SKM-1 (cell line): Measurements from ENCODE around the gene C1QTNF8.

Experiments
- DNase-seq: peaks from one replicate; lab custom pipeline; 2025; ENCODE audit not compliant: unreplicated experiment; lab: John Stamatoyannopoulos, UW

Gene C1QTNF8

DNA sequence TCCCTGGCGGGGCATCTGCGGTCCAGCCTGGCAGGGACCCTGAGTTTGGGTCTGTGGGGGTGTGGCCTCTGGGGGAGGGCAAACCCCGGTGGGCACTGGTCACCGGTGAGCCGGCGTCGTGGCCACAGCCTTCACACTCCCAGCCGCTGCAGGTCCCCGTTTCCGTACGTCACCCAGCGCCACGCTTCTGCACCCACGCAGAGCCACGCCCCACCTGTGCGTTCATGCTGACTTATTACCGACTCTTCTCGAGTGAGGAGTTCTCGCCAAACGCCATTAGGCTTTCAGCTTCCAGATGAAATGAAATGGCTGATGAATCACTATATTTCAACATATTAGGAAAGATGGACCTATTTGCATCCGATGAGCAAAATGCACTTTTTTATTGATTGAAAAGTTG, 32.3 kb downstream of the C1QTNF8 start:
- no peak for DNase-seq

DNA sequence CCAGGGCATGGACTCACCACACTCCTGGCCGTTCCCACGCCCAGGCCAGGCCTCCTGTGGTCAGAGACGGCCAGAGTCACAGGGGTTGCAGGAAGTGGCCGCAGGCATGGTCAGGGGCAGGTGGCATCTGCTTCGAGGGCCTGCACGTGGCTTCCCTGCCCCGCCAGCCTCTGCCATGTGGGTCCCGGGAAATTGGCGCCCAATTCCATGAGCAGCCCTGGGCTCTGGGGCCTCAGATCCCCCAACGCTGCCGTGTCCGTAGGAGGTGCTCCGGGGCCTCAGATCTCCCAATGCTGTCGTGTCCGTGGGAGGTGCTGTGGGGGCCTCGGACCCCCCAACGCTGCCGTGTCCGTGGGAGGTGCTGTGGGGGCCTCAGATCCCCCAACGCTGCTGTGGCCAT, 33.1 kb downstream of the C1QTNF8 start:
- DNase-seq: no peak

DNA sequence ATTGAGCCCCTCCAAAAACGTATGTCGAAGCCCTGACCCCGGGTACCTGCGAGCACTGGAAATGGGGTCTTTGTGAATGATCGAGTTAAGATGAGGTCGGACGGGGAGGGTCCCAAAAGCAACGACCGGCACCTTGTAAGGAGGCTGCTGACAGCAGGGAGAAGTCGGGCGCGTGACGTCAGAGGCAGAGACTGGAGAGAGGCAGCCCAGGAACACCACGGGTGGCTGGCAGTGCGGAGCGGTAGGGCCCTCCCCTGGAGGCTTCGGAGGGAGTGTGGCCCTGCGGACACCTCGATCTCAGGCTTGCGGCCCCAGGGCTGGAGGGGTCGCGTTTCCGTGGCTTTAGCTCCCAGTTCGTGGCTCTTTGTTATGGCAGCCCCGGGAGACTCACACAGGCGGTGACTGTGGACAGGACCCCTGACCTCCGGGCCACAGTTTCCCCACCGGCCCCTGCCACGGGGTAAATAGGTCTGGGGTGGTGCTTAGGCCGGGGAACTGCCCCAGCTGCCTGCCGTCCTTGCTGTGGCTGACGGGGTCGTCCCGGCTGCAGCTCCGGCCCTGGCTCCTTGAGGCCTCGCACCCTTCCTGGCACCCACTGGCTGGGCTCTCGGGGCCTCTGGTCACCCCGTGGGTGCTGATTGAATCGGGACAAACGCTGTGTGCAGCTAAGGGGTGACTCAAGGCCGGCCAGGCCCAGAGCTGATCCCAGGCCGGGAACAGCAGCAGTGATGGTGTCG, 34.1 kb downstream of the C1QTNF8 start:
- no peak for DNase-seq

DNA sequence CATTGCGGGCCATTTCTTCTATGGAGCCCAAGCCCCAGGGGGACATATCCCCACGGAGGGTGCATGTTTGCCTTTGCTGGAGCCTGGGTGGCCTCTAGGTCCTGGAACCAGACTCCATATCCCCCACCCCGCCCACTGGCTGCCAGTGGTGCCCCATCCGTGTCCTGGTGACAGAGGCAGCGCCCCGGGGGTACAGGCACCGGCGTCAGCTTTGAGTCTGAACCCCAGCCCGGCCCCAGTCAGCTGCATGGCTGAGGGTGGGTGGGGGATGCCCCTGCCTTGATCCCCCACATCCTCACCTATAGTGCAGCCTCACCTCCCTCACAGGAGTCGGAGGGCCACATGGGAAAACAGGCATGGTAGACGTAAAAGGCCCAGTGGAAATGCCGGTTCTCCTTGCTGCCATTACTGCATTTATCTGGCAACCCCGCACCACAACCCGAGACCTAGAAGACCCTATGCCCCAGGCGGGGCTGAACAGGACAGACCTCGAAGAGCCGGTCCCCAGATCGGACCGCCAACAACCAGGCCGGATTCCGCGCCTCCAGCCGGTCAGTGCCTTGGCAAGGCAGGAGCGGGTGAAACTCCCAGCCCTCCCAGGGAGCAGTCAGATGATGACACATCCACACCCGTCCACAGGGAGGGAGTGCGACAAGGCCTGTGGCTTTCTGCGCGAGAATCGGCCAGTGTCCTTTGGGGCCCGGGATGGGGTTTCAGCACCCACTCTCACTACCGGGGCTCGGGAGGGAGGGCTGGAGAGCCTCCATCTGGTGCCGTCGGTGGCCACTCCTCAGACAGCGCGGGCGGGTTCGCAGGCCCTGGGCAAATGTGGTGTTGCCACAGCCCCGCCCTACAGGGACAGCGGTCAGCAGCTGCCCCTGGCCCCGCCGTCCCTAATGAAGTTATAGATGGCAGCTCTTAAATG, 35.4 kb downstream of the C1QTNF8 start:
- DNase-seq: no peak

DNA sequence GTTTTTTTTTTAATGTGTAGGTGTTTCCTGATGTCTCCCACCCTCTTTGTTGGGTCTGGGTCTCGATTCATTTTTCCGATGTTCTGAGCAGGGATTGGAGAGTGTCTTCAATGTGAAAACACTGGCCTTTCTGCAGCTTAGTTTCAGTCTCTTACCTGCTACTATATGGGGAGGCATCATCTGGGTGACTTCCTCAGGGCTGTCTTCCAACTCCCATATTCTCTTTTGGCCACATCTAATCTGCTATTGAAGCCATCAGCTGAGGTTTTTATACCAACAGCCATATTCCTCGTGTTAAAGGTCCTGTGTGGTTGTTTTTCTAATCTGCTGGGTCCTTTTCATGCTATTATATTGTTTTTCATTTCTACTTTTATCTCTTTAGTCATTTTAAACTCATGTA, 36.7 kb downstream of the C1QTNF8 start:
- no peak for DNase-seq

DNA sequence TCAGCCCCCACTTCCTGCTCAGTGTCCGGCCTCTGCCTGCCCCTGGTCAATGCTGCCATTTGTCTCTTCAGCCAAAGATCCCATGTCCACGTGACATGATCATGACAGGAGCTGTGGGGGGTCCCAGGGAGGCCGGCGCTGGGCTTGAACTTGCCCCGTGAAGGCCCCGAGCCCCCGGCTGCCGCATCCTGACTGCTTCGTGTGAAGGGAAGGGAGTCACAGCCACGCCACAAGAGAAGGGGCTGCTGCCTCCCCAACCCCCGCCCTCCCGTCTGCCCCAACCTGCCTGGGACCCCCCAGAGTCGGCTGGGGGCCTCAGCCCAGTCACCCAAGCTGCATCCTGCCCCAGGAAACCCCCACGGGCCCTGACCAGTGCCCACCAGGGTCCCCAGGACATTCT, 37.8 kb downstream of the C1QTNF8 start:
- DNase-seq: no peak

DNA sequence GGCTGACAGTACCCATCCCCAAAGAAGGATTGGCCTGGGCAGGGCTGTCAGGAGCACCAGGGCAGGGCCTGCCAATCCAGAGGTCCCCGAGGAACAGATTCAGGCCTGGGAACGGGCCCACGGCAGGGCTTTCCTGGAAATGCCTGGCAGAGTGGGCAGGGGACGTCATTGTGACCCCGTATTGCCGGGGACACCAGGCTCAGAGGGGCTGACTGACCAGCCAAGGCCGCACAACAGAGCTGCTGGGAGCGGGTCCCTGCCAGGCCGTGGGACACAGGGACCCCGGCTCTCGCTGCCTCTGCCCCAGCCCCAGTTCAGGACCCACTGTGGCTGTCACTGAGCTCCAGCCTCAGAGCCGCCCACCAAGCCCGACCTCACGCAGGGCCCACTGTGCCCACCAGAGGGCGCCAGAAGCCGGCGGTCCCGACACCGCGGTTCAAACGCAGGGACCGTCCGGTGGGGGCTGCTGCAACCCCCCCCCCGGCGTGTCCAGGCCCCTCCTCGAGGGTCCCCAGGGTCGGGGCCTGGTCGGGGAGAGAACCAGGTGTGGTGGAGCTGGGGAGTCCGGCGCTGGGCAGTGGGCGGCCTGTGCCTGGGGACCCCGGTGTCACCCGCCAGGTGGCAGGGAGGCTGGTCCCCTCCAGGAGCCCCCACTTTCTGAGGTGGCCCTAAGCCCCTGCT, 38.7 kb downstream of the C1QTNF8 start:
- DNase-seq: no peak

DNA sequence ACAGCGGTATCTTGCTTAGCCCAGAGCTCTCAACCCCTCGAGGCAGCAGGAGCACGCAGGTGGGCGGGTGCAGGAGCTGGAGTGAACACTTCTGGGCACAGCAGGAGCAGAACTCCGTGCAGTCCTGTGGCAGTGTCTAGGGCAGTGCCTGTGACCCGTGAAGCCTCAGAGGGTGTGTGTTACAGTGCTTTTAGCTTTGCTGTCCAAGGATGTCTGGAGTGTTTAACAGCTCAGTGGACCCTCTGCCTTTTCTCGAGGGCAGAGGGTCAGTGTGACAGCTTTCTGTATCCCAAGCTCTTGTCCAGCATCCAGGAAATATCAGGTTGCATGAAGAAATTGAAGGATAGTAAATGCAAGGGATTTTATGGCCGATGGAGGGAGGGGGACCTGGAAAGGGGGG, 39.8 kb downstream of the C1QTNF8 start:
- no peak for DNase-seq

DNA sequence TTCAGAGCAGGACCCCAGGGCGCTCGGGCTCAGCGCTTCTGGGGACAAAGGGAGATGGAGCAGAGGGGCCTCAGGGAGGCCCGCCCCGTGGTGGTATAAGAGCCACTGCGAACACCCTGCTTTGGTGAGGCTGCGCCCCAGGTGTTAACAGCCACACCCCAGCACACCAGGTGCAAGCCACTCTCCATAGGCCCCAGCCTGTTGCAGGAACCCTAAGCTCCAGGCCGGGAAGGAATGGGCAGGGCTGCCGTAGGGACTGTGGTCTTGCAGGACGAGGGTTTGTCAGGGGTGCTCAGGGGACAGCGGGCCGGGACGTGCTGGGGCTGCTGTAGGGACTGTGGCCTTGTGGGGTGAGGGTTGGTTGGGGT, 40.5 kb downstream of the C1QTNF8 start:
- DNase-seq: no peak

DNA sequence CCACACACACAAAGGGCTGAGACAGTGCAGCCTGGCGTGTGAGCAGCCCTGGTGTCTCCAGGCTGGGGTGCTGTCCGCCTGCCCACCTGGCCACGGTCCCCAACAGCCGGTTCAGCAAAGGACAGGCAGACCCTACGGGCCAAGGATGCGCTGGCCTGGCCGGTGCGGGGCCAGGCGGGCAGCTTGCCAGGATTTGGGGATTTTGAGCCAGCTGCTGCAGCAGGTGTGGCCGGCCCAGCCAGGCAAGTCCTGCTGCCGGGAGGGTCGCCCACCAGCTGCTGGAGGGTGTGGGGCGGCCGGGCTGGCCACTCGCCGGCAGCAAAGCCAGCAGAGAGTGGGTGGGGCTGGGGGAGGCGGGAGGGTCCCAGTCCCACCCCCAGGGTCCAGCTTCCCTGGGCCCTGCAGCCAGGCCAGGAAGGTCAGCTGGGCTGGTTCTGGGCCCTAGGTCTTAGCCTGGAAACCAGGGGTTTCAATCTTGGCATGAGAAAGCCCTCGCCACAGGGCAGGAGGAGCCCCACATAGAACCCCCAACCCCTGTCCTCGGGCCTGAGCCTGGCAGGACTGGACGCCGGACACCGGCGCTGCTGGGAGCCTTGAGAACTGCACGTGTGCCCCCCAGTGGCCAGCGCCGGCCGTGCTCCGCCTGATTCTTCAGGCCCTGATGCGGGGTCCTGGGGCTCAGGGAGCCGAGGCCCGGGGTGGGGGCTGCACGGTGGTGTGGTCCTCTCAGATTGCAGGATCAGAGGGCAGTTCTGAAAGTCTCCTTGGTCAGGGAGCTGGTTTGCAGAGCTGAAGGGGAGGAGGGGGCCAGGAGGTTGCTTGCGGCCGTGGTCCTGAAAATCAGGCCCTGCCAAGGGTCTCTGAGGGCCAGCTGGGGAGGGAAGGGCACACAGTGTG, 41.1 kb downstream of the C1QTNF8 start:
- no peak for DNase-seq

DNA sequence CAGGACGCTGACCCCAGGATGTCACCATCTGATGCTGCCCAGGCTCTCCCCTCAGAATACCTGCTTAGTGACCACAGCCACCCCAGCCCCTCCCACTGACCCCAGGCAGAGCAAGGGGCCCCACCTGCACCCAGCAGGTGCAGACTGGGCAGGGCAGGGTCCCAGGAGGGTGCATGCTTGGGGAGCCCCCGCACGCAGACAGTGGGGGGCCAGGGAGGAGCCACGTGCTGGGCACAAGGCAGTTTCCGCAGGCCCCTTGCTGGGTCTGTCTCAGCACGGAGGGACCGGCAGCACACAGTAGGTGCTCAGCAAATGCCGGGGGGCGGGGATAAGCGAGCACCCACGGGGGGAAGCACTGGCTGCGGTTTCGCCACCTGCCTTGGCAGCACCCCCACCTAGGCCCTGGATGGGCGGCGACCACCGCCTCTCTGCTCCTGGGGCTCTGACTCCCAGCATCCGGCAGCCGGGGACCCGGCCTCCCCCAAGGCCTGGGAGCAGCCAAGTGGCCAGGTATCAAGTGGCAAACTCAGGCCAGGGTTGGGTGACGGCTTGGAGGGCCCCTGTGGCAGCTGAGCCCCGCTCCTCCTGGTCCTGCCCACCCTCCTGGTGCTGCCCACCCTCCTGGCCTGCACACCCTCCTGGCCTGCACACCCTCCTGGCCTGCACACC, 42.2 kb downstream of the C1QTNF8 start:
- DNase-seq: no peak

DNA sequence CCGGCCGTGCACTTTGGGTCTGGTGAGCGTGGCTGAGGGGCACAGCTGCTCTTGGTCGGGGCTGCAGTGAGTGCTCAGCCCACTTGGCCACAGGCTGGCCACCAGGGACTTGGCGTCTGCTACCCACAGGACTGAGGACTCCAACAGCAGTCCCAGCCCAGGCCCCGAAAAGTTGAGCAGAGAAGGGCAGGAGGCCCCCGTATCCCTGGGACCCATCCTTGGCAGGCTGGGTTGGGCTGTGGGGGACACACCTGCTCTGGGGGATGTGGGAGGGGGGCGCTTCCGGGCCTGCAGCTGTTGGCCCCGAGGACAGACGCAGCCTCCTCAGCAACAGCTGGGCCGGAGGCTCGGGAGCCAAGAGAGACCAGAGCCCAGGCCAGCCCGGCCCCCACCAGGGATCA, 42.9 kb downstream of the C1QTNF8 start:
- DNase-seq: no peak

DNA sequence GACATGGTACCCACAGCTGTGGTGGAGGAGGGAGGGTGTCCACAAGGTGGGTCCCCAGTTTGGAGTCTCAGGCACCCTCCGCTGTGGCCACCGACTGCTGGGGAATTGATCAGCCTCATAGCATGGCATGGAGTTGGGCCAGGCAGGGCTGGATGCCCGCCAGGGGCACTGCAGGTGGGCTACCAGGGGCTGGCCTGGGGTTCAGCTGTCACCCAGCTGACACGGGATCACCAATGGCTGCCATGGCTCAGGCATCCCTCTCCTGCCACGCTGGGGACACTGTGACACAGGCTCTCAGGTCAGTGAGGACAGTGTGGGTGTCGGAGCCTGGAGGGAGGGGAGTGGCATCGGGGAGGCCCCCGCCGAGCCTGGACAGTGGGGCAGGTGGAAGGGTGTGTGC, 43.3 kb downstream of the C1QTNF8 start:
- DNase-seq: no peak

DNA sequence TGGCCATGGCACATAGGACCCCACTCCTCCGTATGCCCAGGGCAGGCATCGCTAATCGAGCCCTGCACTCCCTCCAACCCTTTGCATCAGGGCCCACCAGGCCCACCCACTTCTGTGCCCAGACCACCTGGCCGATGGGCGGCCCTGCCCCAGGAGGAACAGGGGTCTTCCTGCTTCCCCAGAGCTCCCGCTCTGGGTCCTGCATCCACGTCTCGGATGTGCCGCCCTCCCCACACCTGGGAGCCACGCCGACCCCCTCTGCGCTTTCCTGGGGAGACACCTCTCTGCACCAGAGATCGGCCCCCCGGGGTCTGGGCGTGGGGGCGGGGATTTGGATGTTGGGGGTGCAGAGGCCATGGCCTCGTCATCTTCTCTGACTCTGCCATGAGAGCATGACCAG, 44.6 kb downstream of the C1QTNF8 start:
- no peak for DNase-seq

DNA sequence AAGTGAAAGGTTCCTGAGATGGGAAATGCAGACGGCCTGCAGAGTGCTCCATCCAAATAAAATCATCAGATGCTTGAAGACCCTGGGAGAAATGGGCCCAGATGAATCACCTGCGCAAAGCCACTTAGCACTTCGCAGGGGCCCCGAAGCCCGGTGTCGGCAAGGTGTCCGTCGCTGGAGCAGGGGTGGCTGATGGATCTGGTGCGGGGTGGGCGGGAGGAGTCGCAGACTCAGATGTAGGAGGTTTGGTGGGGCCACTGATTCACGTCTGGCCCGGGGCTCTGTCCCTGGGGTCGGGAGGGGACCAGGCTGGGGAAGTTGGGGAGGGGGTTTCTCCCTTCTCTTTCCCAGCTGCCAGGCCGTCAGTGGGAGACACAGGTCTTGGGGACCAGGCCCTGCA, 45.1 kb downstream of the C1QTNF8 start:
- no peak for DNase-seq

DNA sequence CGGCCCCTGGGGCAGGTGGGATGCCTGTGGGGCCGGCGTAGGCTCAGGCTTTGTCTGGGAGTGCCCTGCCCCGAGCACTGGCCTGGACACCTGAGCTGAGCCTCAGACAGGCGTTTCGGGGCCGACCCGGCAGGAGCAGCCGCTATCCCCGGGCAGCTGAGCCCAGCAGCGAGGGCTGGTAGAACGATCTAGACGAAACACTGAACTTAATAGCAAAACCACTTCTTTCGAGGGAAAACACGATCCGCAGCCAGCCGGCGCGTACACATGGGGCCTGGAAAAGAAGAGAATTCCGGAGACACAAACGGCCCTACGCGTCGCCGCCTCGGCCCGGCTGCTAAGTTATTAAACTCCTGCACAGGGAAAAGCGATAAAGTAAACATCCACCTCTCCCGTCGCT, 45.5 kb downstream of the C1QTNF8 start:
- DNase-seq: no peak

DNA sequence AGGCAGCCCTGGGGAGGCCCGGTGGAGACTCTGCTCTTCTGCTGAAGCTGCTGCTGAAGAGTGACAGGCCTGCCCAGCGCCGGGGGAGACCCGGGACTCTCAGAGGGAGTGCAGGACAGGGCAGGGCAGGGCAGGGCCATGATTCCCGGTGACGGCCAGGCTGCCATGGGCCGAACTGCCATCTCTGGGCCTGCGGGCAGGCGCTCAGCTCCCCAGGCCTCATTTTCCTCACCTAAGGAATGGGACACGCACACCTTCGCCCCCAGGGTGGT, 46.1 kb downstream of the C1QTNF8 start:
- DNase-seq: no peak

DNA sequence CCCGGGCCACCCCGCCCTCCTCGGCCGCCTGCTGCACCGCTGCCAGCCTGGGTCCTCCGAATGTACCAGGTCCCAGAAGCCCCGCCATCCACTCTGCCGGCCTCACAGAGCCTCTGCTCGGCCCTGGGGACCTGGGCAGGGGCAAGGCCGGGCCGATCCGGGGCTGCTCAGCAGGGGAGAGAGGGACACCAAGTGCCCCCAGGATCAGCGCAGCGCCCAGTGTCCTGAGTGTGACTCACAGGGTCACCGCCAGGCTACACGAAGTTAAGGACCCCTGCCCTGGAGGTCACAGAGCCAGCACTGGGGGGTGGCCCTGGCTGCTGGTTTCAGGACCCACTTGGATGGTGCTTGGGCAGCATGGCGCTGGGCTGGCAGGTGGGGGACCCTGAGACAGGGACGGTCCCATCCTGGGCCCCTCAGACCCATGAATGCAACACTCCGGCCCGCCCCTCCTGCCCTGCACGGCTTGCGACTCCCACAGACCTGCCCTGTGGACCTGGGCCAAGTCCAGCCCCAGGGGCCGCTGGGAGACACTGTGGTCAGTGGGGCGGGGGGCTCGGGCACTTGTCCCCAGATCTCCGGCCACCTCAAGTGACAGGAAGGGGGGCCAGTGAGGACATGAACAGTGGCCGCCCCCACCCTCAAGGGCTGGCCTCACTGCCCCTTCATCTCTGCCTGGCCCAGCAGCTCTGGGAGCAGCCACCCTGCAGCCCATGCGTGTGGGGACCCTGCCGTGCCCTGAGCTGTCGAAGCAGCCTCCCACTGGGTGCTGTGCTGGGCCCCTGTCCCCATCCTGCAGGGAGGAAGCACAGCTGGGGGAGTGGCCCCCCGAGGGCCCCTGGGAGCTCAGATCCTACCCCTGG, 46.7 kb downstream of the C1QTNF8 start:
- DNase-seq: no peak

DNA sequence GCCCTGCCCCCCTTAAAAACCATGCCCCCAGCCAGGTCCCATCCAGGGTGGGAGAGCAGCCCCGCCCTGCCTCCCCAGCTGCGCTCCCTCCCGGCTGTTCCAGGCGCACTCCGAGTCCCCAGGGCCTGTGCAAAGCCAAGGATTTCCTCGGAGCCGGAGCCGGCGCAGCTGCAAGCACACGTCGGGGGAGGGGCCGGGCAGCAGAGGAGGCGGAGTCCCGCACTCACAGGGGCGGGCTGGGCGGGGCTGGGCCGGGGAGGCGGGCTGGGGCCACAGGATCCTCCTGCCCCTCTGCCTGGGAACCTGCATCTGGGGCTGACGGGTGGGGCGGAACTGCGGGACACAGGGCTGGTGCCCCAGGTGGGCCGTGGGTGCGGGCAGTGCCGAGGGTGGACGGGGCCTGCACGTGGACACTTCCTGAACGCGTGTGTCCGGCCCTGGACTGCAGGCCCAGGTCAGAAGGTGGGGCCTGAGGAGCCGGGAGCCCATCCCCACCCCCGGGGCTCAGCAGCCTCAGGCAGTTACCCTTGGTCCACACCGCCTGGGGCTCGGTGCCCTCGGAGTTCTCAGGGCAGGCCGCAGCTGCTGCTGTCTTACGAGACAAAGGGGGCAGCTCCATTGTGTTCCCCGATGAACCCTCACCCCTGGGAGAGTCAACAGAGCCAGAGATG, 47.5 kb downstream of the C1QTNF8 start:
- DNase-seq: no peak
